Loucy (cell line): Measurements from ENCODE around the gene BIN2.

Experiments
- H2AFZ ChIP-seq: fragments of 200-600 bp; sonication (generic); 2 replicates; pipeline ENCODE4 v1.6.0; 2016; ENCODE audit warnings: antibody characterized with exemption, mild to moderate bottlenecking, low read length, moderate library complexity
- H3F3A ChIP-seq: fragments of 200-600 bp; 2 replicates; pipeline ENCODE4 v1.6.0; 2016; ENCODE audit warnings: antibody characterized with exemption, low read depth, mild to moderate bottlenecking
- H3K27me3 ChIP-seq: fragments of 200-600 bp; sonication (generic); 2 replicates; pipeline ENCODE4 v1.6.1; 2014; ENCODE audit warnings: low read length, mild to moderate bottlenecking; ENCODE audit not compliant: insufficient read depth, poor library complexity, severe bottlenecking
- H3K36me3 ChIP-seq: fragments of 200-600 bp; sonication (generic); 2 replicates; pipeline ENCODE4 v1.6.1; 2016; ENCODE audit warnings: low read length; ENCODE audit not compliant: insufficient read depth
- H3K4me1 ChIP-seq: fragments of 200-600 bp; sonication (generic); 2 replicates; pipeline ENCODE4 v1.5.1; 2014; ENCODE audit warnings: low read length, mild to moderate bottlenecking; ENCODE audit not compliant: insufficient read depth, poor library complexity, severe bottlenecking
- H3K4me2 ChIP-seq: fragments of 200-600 bp; sonication (generic); 2 replicates; pipeline ENCODE4 v1.6.0; 2014; ENCODE audit warnings: antibody characterized with exemption, low read length, low read depth, mild to moderate bottlenecking; ENCODE audit not compliant: poor library complexity, severe bottlenecking
- H3K4me3 ChIP-seq: fragments of 200-600 bp; sonication (generic); 2 replicates; pipeline ENCODE4 v1.5.1; 2014; ENCODE audit warnings: low read length, mild to moderate bottlenecking, mixed read lengths; ENCODE audit not compliant: poor library complexity, severe bottlenecking
- H3K79me2 ChIP-seq: fragments of 200-600 bp; sonication (generic); 2 replicates; pipeline ENCODE4 v1.6.1; 2014; ENCODE audit warnings: low read length; ENCODE audit not compliant: insufficient read depth
- H3K9ac ChIP-seq: fragments of 200-600 bp; sonication (generic); 2 replicates; pipeline ENCODE4 v1.6.0; 2014; ENCODE audit warnings: mild to moderate bottlenecking, low read depth, low read length, moderate library complexity; ENCODE audit not compliant: poor library complexity, severe bottlenecking
- H3K9me2 ChIP-seq: fragments of 200-600 bp; sonication (generic); replicated peaks from 2 replicates; pipeline ENCODE4 v1.6.1; 2016; ENCODE audit warnings: low read depth, low read length, mixed read lengths
- H3K9me3 ChIP-seq: fragments of 200-600 bp; sonication (generic); 2 replicates; pipeline ENCODE4 v1.6.1; 2014; ENCODE audit warnings: mild to moderate bottlenecking, antibody characterized with exemption, low read length, low read depth; ENCODE audit not compliant: insufficient read depth
- H4K20me1 ChIP-seq: fragments of 200-600 bp; sonication (generic); 2 replicates; pipeline ENCODE4 v1.6.0; 2014; ENCODE audit warnings: antibody characterized with exemption, low read length, mild to moderate bottlenecking; ENCODE audit not compliant: insufficient read depth, poor library complexity, severe bottlenecking
- CTCF ChIP-seq: fragments of 200-600 bp; sonication (generic); conservative IDR thresholded peaks from 2 replicates; pipeline ENCODE4 v1.5.1; 2014; ENCODE audit warnings: mild to moderate bottlenecking, antibody characterized with exemption, low read length
- EZH2phosphoT487 ChIP-seq: fragments of 200-600 bp; IDR thresholded peaks from 2 replicates; pipeline ENCODE4 v1.6.1; 2018; ENCODE audit warnings: antibody characterized with exemption, mild to moderate bottlenecking, moderate library complexity, borderline replicate concordance

BIN2 gene

GRCh38 chr12:51368640-51369517, 44.9 kb upstream of the BIN2 start:
- Histone ChIP-seq H3K36me3 (peaks cover 3% of the 10 kb centered on the region; the same call in 1 of the 2 replicates), H3K9ac (peak overlapping the region; percentile 50), H4K20me1 (no peaks in the 10 kb centered on the region), H3K4me3 (peak overlapping the region; percentile 46), H2AFZ (no peak overlapping the region), H3K4me2 (peak overlapping the region; percentile 80), H3K9me3 (no peaks in the 10 kb centered on the region), H3K79me2 (0 out of 2 replicates have a peak, but pooled peaks cover 3% of the 10 kb centered on the region), H3K27me3 (no peaks in the 10 kb centered on the region), H3F3A (no peaks in the 10 kb centered on the region), H3K9me2 (no peaks in the 10 kb centered on the region), H3K4me1 (peaks cover 43% of the 10 kb centered on the region)
- TF ChIP-seq CTCF (no peak), EZH2phosphoT487 (peak; percentile 51; the same call in 1 of the 2 replicates)

DNA sequence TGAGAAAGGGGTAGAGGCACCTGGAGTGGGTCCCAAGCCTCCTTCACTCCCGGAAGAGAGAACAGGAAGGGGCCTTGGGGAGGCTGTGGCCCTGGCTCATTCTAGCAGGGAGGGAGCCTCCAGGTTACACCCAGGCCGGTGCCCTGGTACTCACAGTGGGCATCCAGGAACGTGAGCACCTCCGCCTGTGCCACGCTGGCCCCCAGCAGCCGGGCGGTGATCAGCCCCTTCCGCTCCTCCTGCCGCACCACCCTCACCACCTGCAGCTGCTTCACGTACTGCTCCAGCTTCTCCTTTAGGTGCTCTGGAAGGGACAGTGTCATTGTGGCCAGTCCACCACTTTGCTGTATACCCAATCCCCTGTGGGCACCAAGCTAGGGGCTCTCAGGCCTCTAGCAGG, 41.3 kb upstream of the BIN2 start:
- Histone ChIP-seq H3K9ac (no peak overlapping the region), H3K27me3 (no peaks in the 10 kb centered on the region), H3F3A (no peaks in the 10 kb centered on the region), H4K20me1 (no peaks in the 10 kb centered on the region), H3K4me2 (no peak overlapping the region), H3K9me3 (no peaks in the 10 kb centered on the region), H3K4me1 (peaks cover 37% of the 10 kb centered on the region), H3K79me2 (0 out of 2 replicates have a peak, but pooled peaks cover 3% of the 10 kb centered on the region), H3K36me3 (peaks cover 5% of the 10 kb centered on the region; the same call in 1 of the 2 replicates), H3K9me2 (no peaks in the 10 kb centered on the region), H3K4me3 (no peak overlapping the region), H2AFZ (no peak overlapping the region)
- TF ChIP-seq EZH2phosphoT487 = no peak
- TF ChIP-seq CTCF = no peak

GRCh38 chr12:51364001-51364400, 40.0 kb upstream of the BIN2 start:
- peaks cover 25% of the 10 kb centered on the region for H3K4me1 ChIP-seq
- TF ChIP-seq CTCF (no peak), EZH2phosphoT487 (no peak)
- H3K27me3 ChIP-seq = no peaks in the 10 kb centered on the region

More at GRCh38 chr12:51364001-51364400, 40.0 kb upstream of the BIN2 start:
- Histone ChIP-seq H3K9me2 (no peaks in the 10 kb centered on the region), H3K9me3 (no peaks in the 10 kb centered on the region), H3K9ac (no peak overlapping the region), H2AFZ (no peak overlapping the region), H3K4me2 (no peak overlapping the region), H4K20me1 (no peaks in the 10 kb centered on the region), H3K36me3 (peaks cover 16% of the 10 kb centered on the region; the same call in 1 of the 2 replicates), H3K4me3 (no peak overlapping the region), H3F3A (no peaks in the 10 kb centered on the region), H3K79me2 (no peaks in the 10 kb centered on the region)
